Psoas muscle (tissue), 8 donors: ENCODE results near the gene CDK14. TPM values are rescaled to one million over a fixed set of nuclear protein-coding genes. Genes with fewer than 3 reads are reported as not detected.

ENCODE experiments used
- ATAC-seq, 4 donors: fragments of 200-7000 bp; cut with Tn5 transposase; one replicate each; pipeline ENCODE4 v1.9.1; 2020; ENCODE audit warnings: moderate library complexity in 3 of 4, mild to moderate bottlenecking in 2 of 4
- DNase-seq, 2 donors: peaks; one replicate each; pipeline ENCODE4 v3.0.0-alpha.2; 2020
- H3K27ac ChIP-seq: fragments of 200-600 bp; one replicate; pipeline ENCODE4 v1.8.0; 2022
- H3K27me3 ChIP-seq, 3 donors: fragments of 200-600 bp in 1 of 3; one replicate each; pipeline versions ENCODE4 v1.6.1 to v1.8.0; 2013 to 2022; ENCODE audit warnings: low read length in 2 of 3, mild to moderate bottlenecking in 2 of 3, moderate library complexity in 1 of 3; ENCODE audit not compliant: insufficient read depth in 3 of 3
- H3K36me3 ChIP-seq, 2 donors: fragments of 200-600 bp in 1 of 2; one replicate each; pipeline versions ENCODE4 v1.6.1 to v1.8.0; 2013 to 2022; ENCODE audit warnings: low read depth in 1 of 2, mild to moderate bottlenecking in 1 of 2, moderate library complexity in 1 of 2; ENCODE audit not compliant: insufficient read depth in 1 of 2
- H3K4me1 ChIP-seq: fragments of 200-600 bp; one replicate; pipeline ENCODE4 v1.8.0; 2022
- H3K4me3 ChIP-seq: fragments of 200-600 bp; one replicate; pipeline ENCODE4 v1.8.0; 2022; ENCODE audit warnings: mild to moderate bottlenecking
- H3K9me3 ChIP-seq: fragments of 200-600 bp; one replicate; pipeline ENCODE4 v1.8.0; 2022
- WGBS, 3 donors: extraction: QIAGEN DNeasy Blood & Tissue Kit; methylation state at CpG; one replicate each; pipeline versions ENCODE4 v1.1.6 to v1.1.7; 2013; 5-methylcytosine and 5-hydroxymethylcytosine counted together
- intact Hi-C, 2 donors: fragments of 100-400 bp; cut with DNase I; formaldehyde crosslinking; loops; one replicate each; pipeline versions ENCODE4 v1.11.0 to v1.14.2; 2022
- polyA plus RNA-seq, 3 donors: library from polyadenylated mRNA; stranded (reverse); fragments of 200-250 nt; gene quantifications; one replicate each; pipeline ENCODE4 v1.2.3, GENCODE V29; 2013
- total RNA-seq, 4 donors: library from RNA; stranded (reverse); fragmentation: NEBNext Ultra II Directional in 2 of 4; extraction: Animal tissue kit (Norgen Biotek cat#: 25700) in 2 of 4; gene quantifications; one replicate each; pipeline versions ENCODE4 v1.2.1 to v1.2.4, GENCODE V29; 2021 to 2023
- TF ChIP-seq, protein P1 (sequence below): fragments of 200-600 bp; IDR thresholded peaks from one replicate; pipeline ENCODE4 v1.8.0; 2022; ENCODE audit warnings: antibody characterized with exemption
- donor health status: healthy with polysubstance abuse.
- donor health status: DM: no; HTN: no; CAD: no; lungs with moderate emphysema.
- donor health status: Bipolar disorder and iron deficiency.
- donor health status: healthy.
- donor health status: DM: yes; HTN: yes; CAD: no.
- donor health status: DM: no; HTN: no; CAD: no.
- donor health status: DM: no; HTN: no; CAD: no.
- donor health status: DM: yes; HTN: yes; CAD: no.

CDK14 gene
- total and polyA plus RNA-seq, 7 donors: 1.7 to 16.6 (median 10.6) TPM

- peaks cover 0 to 8% (median 2%) of the 10 kb centered on the region in 3 donors for H3K27me3 ChIP-seq
- H3K27ac ChIP-seq: no peak overlapping the region
- intact Hi-C loops: no loop called here
- no peaks in the 10 kb centered on the region for H3K36me3 ChIP-seq
- WGBS, 3 donors: 49 to 56% (median 50%) methylated on average over 8 of the region's 8 CpGs
- H3K4me1 ChIP-seq: no peaks in the 10 kb centered on the region
- H3K9me3 ChIP-seq: no peaks in the 10 kb centered on the region
- DNase-seq (no peak), ATAC-seq (no peak)
- H3K4me3 ChIP-seq: no peak overlapping the region
- TF ChIP-seq, protein P1, sequence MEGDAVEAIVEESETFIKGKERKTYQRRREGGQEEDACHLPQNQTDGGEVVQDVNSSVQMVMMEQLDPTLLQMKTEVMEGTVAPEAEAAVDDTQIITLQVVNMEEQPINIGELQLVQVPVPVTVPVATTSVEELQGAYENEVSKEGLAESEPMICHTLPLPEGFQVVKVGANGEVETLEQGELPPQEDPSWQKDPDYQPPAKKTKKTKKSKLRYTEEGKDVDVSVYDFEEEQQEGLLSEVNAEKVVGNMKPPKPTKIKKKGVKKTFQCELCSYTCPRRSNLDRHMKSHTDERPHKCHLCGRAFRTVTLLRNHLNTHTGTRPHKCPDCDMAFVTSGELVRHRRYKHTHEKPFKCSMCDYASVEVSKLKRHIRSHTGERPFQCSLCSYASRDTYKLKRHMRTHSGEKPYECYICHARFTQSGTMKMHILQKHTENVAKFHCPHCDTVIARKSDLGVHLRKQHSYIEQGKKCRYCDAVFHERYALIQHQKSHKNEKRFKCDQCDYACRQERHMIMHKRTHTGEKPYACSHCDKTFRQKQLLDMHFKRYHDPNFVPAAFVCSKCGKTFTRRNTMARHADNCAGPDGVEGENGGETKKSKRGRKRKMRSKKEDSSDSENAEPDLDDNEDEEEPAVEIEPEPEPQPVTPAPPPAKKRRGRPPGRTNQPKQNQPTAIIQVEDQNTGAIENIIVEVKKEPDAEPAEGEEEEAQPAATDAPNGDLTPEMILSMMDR: no peak
These were observed 637.1 kb downstream of the CDK14 start for GRCh38 chr7:91233212-91233611.

GRCh38 chr7:91235211-91235832, 639.2 kb downstream of the CDK14 start:
- H3K27me3 ChIP-seq: peaks cover 0 to 8% (median 2%) of the 10 kb centered on the region in 3 donors
- ATAC-seq: no peak
- no peaks in the 10 kb centered on the region for H3K36me3 ChIP-seq
- TF ChIP-seq, protein P1: no peak
- no peak overlapping the region for H3K4me3 ChIP-seq
- 78 to 90% (median 79%) methylated on average over 6 of the region's 6 CpGs for WGBS, 3 donors
- H3K9me3 ChIP-seq: no peaks in the 10 kb centered on the region
- no peak for DNase-seq
- intact Hi-C loops: no loop called here
- H3K27ac ChIP-seq: no peak overlapping the region
- H3K4me1 ChIP-seq: no peaks in the 10 kb centered on the region

DNA sequence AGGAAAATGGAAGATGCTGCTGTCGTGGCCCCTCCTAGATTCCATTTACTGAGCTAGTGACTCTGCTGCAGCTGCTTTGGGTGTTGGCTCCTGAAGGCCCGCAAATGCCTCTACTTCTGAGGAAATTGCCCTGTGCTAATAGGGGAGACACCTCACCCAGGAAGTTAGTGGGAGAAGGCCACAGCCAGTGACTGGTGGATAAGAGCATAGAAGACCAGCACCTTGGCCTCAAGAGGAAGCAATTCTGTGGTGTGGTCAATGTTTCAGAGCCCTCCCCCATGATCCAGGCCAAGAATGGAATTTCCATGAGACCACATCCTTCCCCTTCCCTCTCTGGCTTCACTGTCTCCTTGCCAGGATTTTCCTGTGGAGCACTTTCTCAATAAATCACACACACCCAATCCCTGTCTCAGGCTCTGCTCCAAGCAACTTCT, 643.1 kb downstream of the CDK14 start:
- Histone ChIP-seq H3K4me1 (no peaks in the 10 kb centered on the region), H3K36me3 (no peaks in the 10 kb centered on the region), H3K27ac (no peak overlapping the region), H3K27me3 (no peaks in the 10 kb centered on the region), H3K9me3 (no peaks in the 10 kb centered on the region), H3K4me3 (no peak overlapping the region)
- WGBS, 3 donors: 35 to 42% (median 36%) methylated on average over 2 of the region's 2 CpGs
- intact Hi-C loops: no loop called here
- TF ChIP-seq, protein P1: no peak
- ATAC-seq (no peak), DNase-seq (no peak)

GRCh38 chr7:91239772-91240171, 643.7 kb downstream of the CDK14 start:
- DNase-seq (no peak), ATAC-seq (no peak)
- H3K9me3 ChIP-seq: no peaks in the 10 kb centered on the region
- H3K4me1 ChIP-seq: no peaks in the 10 kb centered on the region
- 81 to 87% (median 87%) methylated on average over 1 of the region's 1 CpG for WGBS, 3 donors
- intact Hi-C loops: no loop called here
- TF ChIP-seq, protein P1: no peak
- no peak overlapping the region for H3K4me3 ChIP-seq
- no peak overlapping the region for H3K27ac ChIP-seq
- H3K36me3 ChIP-seq: no peaks in the 10 kb centered on the region
- no peaks in the 10 kb centered on the region for H3K27me3 ChIP-seq
